Measurements from ENCODE around the gene TBC1D21.

Gene TBC1D21
- 0 reads per million in 9 experiments for total RNA-seq

GRCh38 chr15:73873456-73873855 is at the start of gene TBC1D21:
TSS of gene TBC1D21 (plus strand) at chr15:73873564. CDS start at chr15:73873710, 146 bp downstream.
- Mint-ChIP-seq H3K27me3 (peaks cover 51 to 69% of the 10 kb centered on the region in 2 donors), H3K4me3 (no peak within 1 kb of the TSS), H3K9me3 (no peaks in the 10 kb centered on the region), H3K36me3 (ENCODE audit: insufficient read depth) (peaks cover 4% of the 10 kb centered on the region), H3K27ac (no peak within 1 kb of the TSS), H3K4me1 (ENCODE audit: low read depth in 2 of 2) (no peaks in the 10 kb centered on the region)
- ATAC-seq (replicated peaks) = no peak
- no peak for DNase-seq

- DNase-seq = no peak
- H3K27me3 Mint-ChIP-seq = peaks cover 37 to 71% of the 10 kb centered on the region in 2 donors
- H3K27ac Mint-ChIP-seq = no peak overlapping the region
These were observed 46.6 kb upstream of the TBC1D21 start for GRCh38 chr15:73826711-73827251.

GRCh38 chr15:73829523-73829922 is 43.8 kb upstream of the TBC1D21 start:
- Mint-ChIP-seq H3K27me3 (peaks cover 56 to 83% of the 10 kb centered on the region in 2 donors), H3K4me1 (ENCODE audit: low read depth in 2 of 2) (no peaks in the 10 kb centered on the region), H3K9me3 (no peaks in the 10 kb centered on the region), H3K4me3 (no peak overlapping the region), H3K27ac (no peak overlapping the region), H3K36me3 (ENCODE audit: insufficient read depth) (no peaks in the 10 kb centered on the region)
- ATAC-seq (replicated peaks) (no peak), DNase-seq (no peak)

More at GRCh38 chr15:73826711-73827251, 46.6 kb upstream of the TBC1D21 start:
- Mint-ChIP-seq H3K36me3 (ENCODE audit: insufficient read depth) (no peaks in the 10 kb centered on the region), H3K4me1 (ENCODE audit: low read depth in 2 of 2) (no peaks in the 10 kb centered on the region), H3K4me3 (no peak overlapping the region), H3K9me3 (no peaks in the 10 kb centered on the region)
- ATAC-seq (replicated peaks) = no peak

- Mint-ChIP-seq H3K36me3 (ENCODE audit: insufficient read depth) (no peaks in the 10 kb centered on the region), H3K27me3 (peaks cover 72 to 96% of the 10 kb centered on the region in 2 donors), H3K4me3 (no peak overlapping the region), H3K27ac (no peak overlapping the region), H3K9me3 (no peaks in the 10 kb centered on the region), H3K4me1 (ENCODE audit: low read depth in 2 of 2) (no peaks in the 10 kb centered on the region)
- ATAC-seq (replicated peaks) (no peak), DNase-seq (no peak)
These were observed 40.7 kb upstream of the TBC1D21 start for GRCh38 chr15:73832657-73833056.

GRCh38 chr15:73836845-73837244 is 36.5 kb upstream of the TBC1D21 start:
- Mint-ChIP-seq H3K9me3 (no peaks in the 10 kb centered on the region), H3K27me3 (peaks cover 73 to 91% of the 10 kb centered on the region in 2 donors), H3K27ac (no peak overlapping the region), H3K36me3 (ENCODE audit: insufficient read depth) (no peaks in the 10 kb centered on the region), H3K4me3 (no peak overlapping the region), H3K4me1 (ENCODE audit: low read depth in 2 of 2) (no peaks in the 10 kb centered on the region)
- no peak for ATAC-seq (replicated peaks)
- no peak for DNase-seq

GRCh38 chr15:73838831-73839426 is 34.4 kb upstream of the TBC1D21 start:
- Mint-ChIP-seq H3K4me3 (no peak overlapping the region), H3K9me3 (no peaks in the 10 kb centered on the region)
- no peak for DNase-seq

GRCh38 chr15:73839699-73840377 is 33.5 kb upstream of the TBC1D21 start:
- no peak for DNase-seq
- ATAC-seq (replicated peaks) = no peak
- Mint-ChIP-seq H3K27ac (no peak overlapping the region), H3K4me3 (no peak overlapping the region), H3K36me3 (ENCODE audit: insufficient read depth) (no peaks in the 10 kb centered on the region), H3K9me3 (no peaks in the 10 kb centered on the region), H3K27me3 (peaks cover 58 to 80% of the 10 kb centered on the region in 2 donors), H3K4me1 (ENCODE audit: low read depth in 2 of 2) (no peaks in the 10 kb centered on the region)

More at GRCh38 chr15:73838831-73839426, 34.4 kb upstream of the TBC1D21 start:
- ATAC-seq (replicated peaks) = no peak
- no peaks in the 10 kb centered on the region for H3K36me3 Mint-ChIP-seq (ENCODE audit: insufficient read depth)
- peaks cover 61 to 83% of the 10 kb centered on the region in 2 donors for H3K27me3 Mint-ChIP-seq
- H3K27ac Mint-ChIP-seq = no peak overlapping the region
- H3K4me1 Mint-ChIP-seq (ENCODE audit: low read depth in 2 of 2) = no peaks in the 10 kb centered on the region

GRCh38 chr15:73840771-73841170 is 32.6 kb upstream of the TBC1D21 start:
- Mint-ChIP-seq H3K36me3 (ENCODE audit: insufficient read depth) (no peaks in the 10 kb centered on the region), H3K27me3 (peaks cover 49 to 74% of the 10 kb centered on the region in 2 donors), H3K9me3 (no peaks in the 10 kb centered on the region), H3K4me1 (ENCODE audit: low read depth in 2 of 2) (no peaks in the 10 kb centered on the region), H3K27ac (no peak overlapping the region), H3K4me3 (no peak overlapping the region)
- no peak for ATAC-seq (replicated peaks)
- no peak for DNase-seq

- H3K36me3 Mint-ChIP-seq (ENCODE audit: insufficient read depth) = no peaks in the 10 kb centered on the region
- peaks cover 37 to 72% of the 10 kb centered on the region in 2 donors for H3K27me3 Mint-ChIP-seq
- DNase-seq (no peak), ATAC-seq (replicated peaks) (no peak)
- no peak overlapping the region for H3K27ac Mint-ChIP-seq
- H3K9me3 Mint-ChIP-seq = no peaks in the 10 kb centered on the region
- no peak overlapping the region for H3K4me3 Mint-ChIP-seq
- H3K4me1 Mint-ChIP-seq (ENCODE audit: low read depth in 2 of 2) = no peaks in the 10 kb centered on the region
These were observed 31.3 kb upstream of the TBC1D21 start for GRCh38 chr15:73841756-73842725.

GRCh38 chr15:73843787-73844186 is 29.6 kb upstream of the TBC1D21 start:
- Mint-ChIP-seq H3K4me3 (no peak overlapping the region), H3K4me1 (ENCODE audit: low read depth in 2 of 2) (no peaks in the 10 kb centered on the region), H3K27ac (no peak overlapping the region), H3K27me3 (peaks cover 32 to 77% of the 10 kb centered on the region in 2 donors), H3K9me3 (no peaks in the 10 kb centered on the region), H3K36me3 (ENCODE audit: insufficient read depth) (no peaks in the 10 kb centered on the region)
- ATAC-seq (replicated peaks) = no peak
- DNase-seq = no peak

GRCh38 chr15:73844356-73844755 is 29.0 kb upstream of the TBC1D21 start:
- Mint-ChIP-seq H3K36me3 (ENCODE audit: insufficient read depth) (no peaks in the 10 kb centered on the region), H3K4me3 (no peak overlapping the region), H3K9me3 (no peaks in the 10 kb centered on the region), H3K27ac (no peak overlapping the region), H3K4me1 (ENCODE audit: low read depth in 2 of 2) (no peaks in the 10 kb centered on the region), H3K27me3 (peaks cover 32 to 77% of the 10 kb centered on the region in 2 donors)
- ATAC-seq (replicated peaks) (no peak), DNase-seq (no peak)

GRCh38 chr15:73845507-73845906 is 27.9 kb upstream of the TBC1D21 start:
- Mint-ChIP-seq H3K9me3 (peaks cover 0 to 1% of the 10 kb centered on the region in 2 donors), H3K36me3 (ENCODE audit: insufficient read depth) (no peaks in the 10 kb centered on the region), H3K27me3 (peaks cover 31 to 72% of the 10 kb centered on the region in 2 donors), H3K4me1 (ENCODE audit: low read depth in 2 of 2) (no peaks in the 10 kb centered on the region), H3K27ac (no peak overlapping the region), H3K4me3 (no peak overlapping the region)
- DNase-seq (no peak), ATAC-seq (replicated peaks) (no peak)

GRCh38 chr15:73845907-73846306 is 27.5 kb upstream of the TBC1D21 start:
- H3K36me3 Mint-ChIP-seq (ENCODE audit: insufficient read depth) = no peaks in the 10 kb centered on the region
- H3K4me1 Mint-ChIP-seq (ENCODE audit: low read depth in 2 of 2) = no peaks in the 10 kb centered on the region
- peaks cover 0 to 1% of the 10 kb centered on the region in 2 donors for H3K9me3 Mint-ChIP-seq
- ATAC-seq (replicated peaks) = no peak
- DNase-seq = no peak
- no peak overlapping the region for H3K27ac Mint-ChIP-seq
- H3K4me3 Mint-ChIP-seq = no peak overlapping the region
- peaks cover 32 to 72% of the 10 kb centered on the region in 2 donors for H3K27me3 Mint-ChIP-seq

All from effector memory CD8-positive, alpha-beta T cell (primary cell).